T-helper 2 cell treated with Interferon-gamma antibody and Interleukin-4, amounts not matched to agents 100 ng/mL and 5 ng/mL, for 36 hours (primary cell): ENCODE measurements around the gene ELAVL3. TPM values are rescaled to one million over a fixed set of nuclear protein-coding genes. Genes with fewer than 3 reads are reported as not detected.
"Not testable (repeated sequence)": the region's sequence is repeated elsewhere in the genome, so short reads cannot be mapped to it uniquely, and the experiment has no call there.

Experiments used
- intact Hi-C: fragments of 100-400 bp; cut with micrococcal nuclease; formaldehyde crosslinking; loops from one replicate; pipeline ENCODE4 v1.15.1; 2023
- total RNA-seq: library from RNA; stranded (reverse); gene quantifications from 2 replicates; pipeline ENCODE4 v1.2.3, GENCODE V29; 2022

Gene ELAVL3
- total RNA-seq, 1 donor from 2014 or later = 0.32 TPM

DNA sequence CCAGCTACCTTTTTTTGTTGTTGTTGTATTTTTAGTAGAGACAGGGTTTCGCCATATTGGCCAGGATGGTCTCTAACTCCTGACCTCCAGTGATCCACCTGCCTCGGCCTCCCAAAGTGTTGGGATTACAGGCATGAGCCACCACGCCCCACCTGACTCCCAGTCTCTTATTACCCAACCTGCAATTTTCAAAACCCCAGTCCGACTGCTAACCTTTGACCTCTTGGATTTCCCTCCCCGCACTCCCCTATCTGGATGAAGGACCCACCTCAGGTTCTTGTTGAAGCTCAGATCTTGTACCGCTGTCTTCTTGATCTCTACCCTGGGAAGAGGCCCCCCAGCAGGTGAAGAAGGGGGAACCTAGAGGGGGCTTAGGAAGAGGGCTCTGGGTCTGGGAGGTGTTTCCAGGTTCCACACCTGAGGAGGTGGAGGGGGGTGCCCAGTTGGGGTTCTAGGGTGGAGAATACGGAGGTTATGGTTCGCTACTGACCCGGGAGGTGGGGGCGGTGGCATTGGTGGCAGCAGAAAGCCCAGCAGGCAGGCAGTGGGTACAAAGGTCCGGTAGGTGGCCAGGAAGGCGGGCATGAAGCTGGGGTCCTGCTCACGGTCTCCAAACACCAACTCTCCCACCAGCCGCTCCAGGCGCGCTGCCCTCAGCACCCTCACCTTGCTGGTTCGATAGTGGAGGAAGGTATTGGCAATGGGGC, 64.3 kb downstream of the ELAVL3 start:
- intact Hi-C loops = no loop called here

DNA sequence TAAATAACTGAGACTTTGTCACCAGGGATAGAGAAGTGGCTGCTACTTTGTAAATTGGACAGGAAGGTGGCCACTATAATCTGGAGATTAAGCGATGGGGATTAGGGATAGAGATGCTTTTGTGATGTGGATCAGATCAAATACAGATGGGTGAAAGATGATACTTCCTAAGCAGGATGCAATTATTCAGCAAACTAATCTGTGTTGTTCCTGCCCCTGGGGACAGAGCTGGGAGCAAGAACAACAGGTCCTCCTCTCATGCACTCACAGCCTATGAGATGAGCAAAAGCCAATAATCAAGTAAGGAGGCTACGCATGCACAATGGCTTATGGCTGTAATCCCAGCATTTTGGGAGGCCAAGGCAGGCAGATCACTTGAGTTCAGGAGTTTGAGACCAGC, 66.3 kb downstream of the ELAVL3 start:
- intact Hi-C loops = no loop called here

DNA sequence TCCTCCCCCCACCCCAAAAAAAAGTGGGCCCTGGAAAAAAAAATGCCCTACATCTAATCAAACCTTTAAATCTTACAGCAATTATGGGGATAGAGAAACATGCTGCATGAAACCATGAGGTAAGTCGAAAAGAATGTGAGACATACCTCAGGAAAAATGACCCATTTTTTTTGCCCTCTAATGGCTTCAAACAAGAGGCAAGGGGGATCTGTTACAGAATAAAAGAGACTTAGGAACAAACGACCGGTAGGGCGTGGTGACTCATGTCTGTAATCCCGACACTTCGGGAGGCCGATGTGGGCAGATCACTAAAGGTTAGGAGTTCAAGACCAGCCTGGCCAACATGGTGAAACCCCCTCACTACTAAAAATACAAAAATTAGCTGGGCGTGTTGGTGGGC, 70.2 kb downstream of the ELAVL3 start:
- intact Hi-C loops = no loop called here

DNA sequence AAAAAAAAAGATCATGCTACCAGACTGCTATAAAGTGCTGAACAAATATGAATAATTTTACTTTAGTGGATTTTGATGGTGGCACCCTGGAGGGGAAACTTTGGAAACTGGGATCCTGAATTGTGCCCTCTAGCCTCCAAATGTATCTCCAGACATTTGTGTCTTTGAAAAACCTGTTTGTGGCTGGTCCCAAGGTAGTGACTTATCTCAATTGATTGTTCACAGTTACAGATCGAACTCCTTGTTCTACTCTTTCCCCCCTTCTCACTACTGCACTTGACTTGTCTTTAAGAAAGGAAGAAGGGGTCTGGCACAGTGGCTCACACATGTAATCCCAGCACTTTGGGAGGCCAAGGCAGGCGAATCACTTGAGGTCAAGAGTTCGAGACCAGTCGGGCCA, 72.3 kb downstream of the ELAVL3 start:
- intact Hi-C loops = no loop called here

DNA sequence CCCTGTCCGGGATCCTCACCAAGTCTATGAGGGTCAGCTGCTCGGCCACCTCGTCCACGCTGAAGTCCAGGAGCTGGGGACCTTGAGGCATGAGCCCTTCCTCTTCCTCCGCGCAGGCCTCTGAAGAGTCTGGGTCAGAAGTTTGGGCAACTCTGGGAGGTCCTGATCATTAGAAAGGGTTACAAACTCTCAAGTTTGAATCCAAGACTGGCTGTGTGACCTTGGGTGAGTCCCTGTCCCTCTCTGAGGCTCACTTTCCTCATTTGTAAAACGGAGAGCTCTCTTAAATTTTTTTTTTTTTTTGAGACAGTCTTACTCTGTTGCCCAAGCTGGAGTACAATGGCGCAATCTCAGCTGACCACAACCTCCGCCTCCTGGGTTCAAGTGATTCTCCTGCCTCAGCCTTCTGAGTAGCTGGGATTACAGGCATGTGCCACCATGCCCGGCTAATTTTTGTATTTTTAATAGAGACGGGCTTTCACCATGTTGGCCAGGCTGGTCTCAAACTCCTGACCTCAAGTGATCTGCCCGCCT, 74.1 kb downstream of the ELAVL3 start:
- intact Hi-C loops = not testable (repeated sequence)

DNA sequence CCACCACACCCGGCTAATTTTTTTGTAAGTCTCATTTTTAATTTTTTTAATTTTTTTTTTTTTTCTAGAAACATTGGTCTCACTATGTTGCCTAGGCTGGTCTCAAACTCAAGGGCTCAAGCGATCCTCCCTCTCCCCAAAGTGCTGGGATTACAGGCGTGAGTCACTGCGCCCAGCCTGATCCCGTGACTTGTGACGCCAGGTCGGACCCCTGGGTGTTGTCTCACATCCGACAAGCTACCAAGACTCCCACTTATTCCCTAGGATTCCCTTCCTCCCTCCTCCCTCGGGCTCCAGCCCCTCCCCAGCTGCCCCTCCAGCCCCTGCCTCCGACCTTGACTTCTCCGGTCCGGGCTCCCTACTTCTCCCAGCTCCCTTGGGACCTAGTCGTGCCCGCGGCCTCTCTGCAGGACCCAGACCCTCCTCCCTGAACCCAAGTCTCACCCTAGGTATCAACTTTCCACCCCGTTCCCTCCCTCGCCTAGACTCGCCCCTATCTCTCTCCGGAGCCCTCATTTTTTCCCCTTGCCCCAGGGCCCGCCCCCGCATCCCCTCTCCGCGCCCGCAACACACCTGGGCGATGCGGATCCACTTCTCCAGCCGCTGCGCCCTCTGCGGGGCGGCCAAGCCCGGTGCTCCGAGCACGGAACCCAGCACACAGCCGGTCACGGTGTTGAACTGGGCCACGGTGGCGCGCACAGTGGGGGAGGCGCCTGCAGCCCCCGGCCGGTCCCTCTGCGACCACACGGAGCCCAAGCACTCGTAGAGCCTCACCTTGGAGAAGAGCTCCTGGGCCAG, 74.8 kb downstream of the ELAVL3 start:
- intact Hi-C loops = no loop called here

DNA sequence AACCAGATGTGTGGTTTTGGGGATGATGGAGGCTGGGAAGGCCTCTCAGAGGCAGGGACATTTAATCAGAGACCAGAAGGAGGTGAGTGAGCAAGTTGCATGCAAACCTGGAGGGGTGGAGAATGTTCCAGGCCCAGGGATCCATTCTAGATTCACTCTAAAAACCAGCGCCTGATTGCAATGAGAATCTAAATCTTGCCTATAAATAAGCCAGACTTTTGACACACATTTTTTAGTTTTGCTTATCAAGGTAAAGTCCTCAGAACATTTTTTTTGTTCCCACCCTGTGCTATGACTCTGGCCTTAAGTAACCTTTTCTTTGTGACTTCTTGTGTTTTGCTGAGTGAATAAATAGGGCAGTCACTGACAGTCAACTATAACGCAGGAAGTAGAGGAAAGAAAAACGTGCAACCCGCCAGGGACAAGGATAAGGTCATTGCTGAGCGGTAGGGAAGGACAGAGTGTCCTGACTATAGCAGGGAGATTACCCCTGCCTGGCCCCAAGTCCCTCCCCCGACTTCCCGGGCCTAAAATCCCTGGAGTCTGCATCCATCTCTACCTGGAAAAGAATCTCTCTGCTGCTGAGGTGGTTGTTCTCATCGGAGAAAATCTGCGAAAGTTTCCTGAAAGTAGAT, 76.1 kb downstream of the ELAVL3 start:
- intact Hi-C loops = no loop called here

DNA sequence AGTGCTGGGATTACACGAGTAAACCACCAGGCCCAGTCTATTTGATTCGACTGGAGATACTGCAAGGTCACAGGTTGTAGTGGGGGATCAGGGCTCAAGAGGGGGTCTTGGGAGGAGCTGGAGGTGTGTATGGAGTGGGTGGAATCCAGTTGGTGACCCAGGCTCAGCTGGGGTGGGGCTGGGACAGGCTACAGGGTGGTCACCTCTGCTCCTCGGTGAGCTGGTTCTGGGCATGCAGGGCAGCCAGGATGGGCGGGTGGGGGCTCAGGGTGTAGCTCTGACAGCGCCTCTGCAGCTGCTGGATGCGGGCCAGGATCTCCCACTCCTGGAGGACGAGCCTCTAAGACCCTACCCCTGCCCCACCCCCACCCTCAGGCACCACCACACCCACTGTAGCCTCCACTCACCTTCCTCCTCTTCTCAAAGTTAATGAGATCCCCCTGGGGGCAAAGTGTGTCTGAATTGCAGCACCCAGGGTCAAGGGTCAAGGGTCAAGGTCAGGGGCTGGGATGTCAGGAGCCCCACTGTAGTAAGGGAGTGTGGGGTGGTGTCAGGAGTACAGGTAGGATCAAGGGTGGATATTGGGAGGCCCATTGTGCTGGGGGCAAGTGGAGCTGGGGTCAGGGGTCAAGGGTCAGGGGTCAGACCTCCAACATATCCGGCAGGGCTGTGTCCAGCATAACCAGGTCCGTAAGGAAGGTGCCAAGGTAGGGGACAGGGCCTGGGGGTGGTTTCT, 78.9 kb downstream of the ELAVL3 start:
- intact Hi-C loops = no loop called here

Other genes starting within 250 kb of the ELAVL3 start
- gene ANGPTL8, start 241.4 kb downstream of the ELAVL3 start, total RNA-seq = not detected in 2 replicates
- gene DOCK6, start 218.5 kb downstream of the ELAVL3 start, total RNA-seq = 0.16 and 0.20 TPM in 2 replicates
- not detected in 2 replicates for gene TSPAN16, start 184.9 kb downstream of the ELAVL3 start, total RNA-seq
- 7.2 and 7.4 TPM in 2 replicates for gene RAB3D, start 141.4 kb downstream of the ELAVL3 start, total RNA-seq
- 26.3 and 28.4 TPM in 2 replicates for gene TMEM205, start 134.8 kb downstream of the ELAVL3 start, total RNA-seq
- gene CCDC159, start 134.5 kb downstream of the ELAVL3 start, total RNA-seq = 14.1 and 15.6 TPM in 2 replicates
- 1.8 and 1.9 TPM in 2 replicates for gene PLPPR2, start 125.6 kb downstream of the ELAVL3 start, total RNA-seq
- 2.6 and 3.6 TPM in 2 replicates for gene SWSAP1, start 106.4 kb downstream of the ELAVL3 start, total RNA-seq
- gene EPOR, start 96.7 kb downstream of the ELAVL3 start, total RNA-seq = 4.4 TPM in 2 replicates
- not detected in 2 replicates for gene RGL3, start 61.7 kb downstream of the ELAVL3 start, total RNA-seq
- gene ODAD3, start 45.9 kb downstream of the ELAVL3 start, total RNA-seq = 0.09 TPM in 1 of 2 replicates, not detected in the other
- 309 and 327 TPM in 2 replicates for gene PRKCSH, start 45.4 kb downstream of the ELAVL3 start, total RNA-seq
- 17.4 and 19.6 TPM in 2 replicates for gene ZNF653, start 24.8 kb upstream of the ELAVL3 start, total RNA-seq
- gene ECSIT, start 48.1 kb upstream of the ELAVL3 start, total RNA-seq = 28.6 and 28.8 TPM in 2 replicates
- not detected in 2 replicates for gene CNN1, start 57.8 kb upstream of the ELAVL3 start, total RNA-seq
- gene ELOF1, start 78.2 kb upstream of the ELAVL3 start, total RNA-seq = 57.1 and 58.5 TPM in 2 replicates
- 34.4 and 34.5 TPM in 2 replicates for gene ACP5, start 96.6 kb upstream of the ELAVL3 start, total RNA-seq
- 4.5 and 5.0 TPM in 2 replicates for gene ZNF627, start 116.4 kb upstream of the ELAVL3 start, total RNA-seq